NCI-H2171 treated with DMSO at 0.1 percent for 48 hours (cell line): ENCODE data around the gene ZNF705A.
A peak's percentile ranks its signal among the peaks of the same experiment; 100 is the strongest.
"Not testable (repeated sequence)": the region's sequence is repeated elsewhere in the genome, so short reads cannot be mapped to it uniquely, and the experiment has no call there.

Source experiments
- DNase-seq: peaks from one replicate; lab custom pipeline; 2025; lab: John Stamatoyannopoulos, UW

Gene ZNF705A

GRCh38 chr12:8156845-8157244 is at the start of gene ZNF705A:
Gene ZNF705A (plus strand): TSS chr12:8157015. CDS start chr12:8172626, 15,611 bp downstream.
- DNase-seq: no peak

DNA sequence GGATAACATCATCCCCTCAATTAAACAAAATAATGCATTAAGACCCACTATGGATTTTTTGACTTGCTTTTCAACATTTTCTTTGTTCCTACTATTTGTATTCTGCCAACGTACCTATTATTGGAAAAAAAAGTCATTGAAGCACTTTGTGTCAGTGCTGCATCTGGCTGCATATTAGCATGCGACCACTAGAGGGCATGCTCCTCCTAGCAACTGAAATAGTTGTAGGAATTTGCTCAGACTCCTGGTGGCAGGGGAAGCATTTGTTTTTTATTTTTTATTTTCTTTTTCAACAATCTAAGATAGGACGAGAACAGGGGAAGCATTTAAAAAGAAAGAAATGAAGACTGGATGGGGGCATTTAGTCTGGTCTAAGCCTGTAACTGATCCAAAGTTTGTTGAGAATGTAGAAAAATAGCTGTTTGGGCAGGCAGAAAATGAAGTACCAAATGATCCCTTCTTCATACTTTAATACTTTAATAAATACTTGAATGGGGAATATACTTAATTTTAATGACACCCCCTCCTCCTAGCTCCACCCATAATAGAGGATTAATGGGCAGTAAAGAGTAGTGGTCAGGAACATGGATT is 47.9 kb upstream of the ZNF705A start:
- DNase-seq: peak; percentile 97

- DNase-seq: not testable (repeated sequence)
Observed at GRCh38 chr12:8113117-8113516, 43.7 kb upstream of the ZNF705A start.

- DNase-seq: no peak
Observed at GRCh38 chr12:8120072-8120713, 36.6 kb upstream of the ZNF705A start.

GRCh38 chr12:8123124-8123912 is 33.5 kb upstream of the ZNF705A start, which contains the start of gene CLEC4A:
Gene CLEC4A (plus strand): TSS chr12:8123617. CDS start chr12:8123879, 262 bp downstream.
- DNase-seq: no peak

DNA sequence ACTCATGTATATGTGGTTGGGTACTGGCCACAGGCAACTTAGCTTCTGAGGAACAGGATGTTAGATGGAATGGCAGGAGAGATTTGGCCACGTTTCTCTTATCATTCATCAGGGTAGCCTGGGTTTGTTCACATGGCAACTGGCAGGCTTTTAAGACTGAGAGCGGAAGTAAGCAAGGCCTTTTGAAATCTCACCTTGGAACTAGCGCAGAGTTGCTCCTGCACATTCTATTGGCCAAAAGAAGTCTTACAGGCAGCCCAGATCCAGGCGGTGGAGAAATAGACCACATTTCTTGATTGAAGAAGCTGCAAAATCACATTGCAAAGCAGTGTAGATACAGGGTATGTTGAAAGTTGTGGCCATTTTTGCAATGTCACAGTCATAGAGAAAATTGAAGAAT is 29.7 kb upstream of the ZNF705A start:
- DNase-seq: no peak

GRCh38 chr12:8133636-8134397 is 23.0 kb upstream of the ZNF705A start:
- peak; percentile 80 for DNase-seq

- not testable (repeated sequence) for DNase-seq
Observed at GRCh38 chr12:8134398-8134930, 22.4 kb upstream of the ZNF705A start.

- DNase-seq: not testable (repeated sequence)
Observed at GRCh38 chr12:8141647-8142046, 15.2 kb upstream of the ZNF705A start.

DNA sequence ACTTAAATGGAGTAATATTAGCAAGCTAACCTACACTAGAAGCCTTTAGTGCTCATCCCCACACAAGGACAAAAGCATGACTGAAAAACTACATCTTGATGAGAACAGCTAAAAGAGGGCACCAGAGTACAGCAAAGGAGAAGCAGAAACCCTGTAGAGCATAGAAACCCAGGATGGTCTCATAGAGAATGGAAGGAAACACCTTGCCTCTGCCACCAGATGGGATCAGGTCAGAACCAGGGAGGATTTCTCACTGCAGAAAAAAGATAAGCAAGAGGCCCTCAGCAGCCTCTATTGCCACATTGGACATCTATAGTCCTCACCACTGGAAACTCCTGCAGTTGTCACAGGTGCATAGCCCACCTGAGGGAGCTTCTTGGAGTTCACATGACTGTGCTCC is 13.6 kb upstream of the ZNF705A start:
- DNase-seq: no peak

DNA sequence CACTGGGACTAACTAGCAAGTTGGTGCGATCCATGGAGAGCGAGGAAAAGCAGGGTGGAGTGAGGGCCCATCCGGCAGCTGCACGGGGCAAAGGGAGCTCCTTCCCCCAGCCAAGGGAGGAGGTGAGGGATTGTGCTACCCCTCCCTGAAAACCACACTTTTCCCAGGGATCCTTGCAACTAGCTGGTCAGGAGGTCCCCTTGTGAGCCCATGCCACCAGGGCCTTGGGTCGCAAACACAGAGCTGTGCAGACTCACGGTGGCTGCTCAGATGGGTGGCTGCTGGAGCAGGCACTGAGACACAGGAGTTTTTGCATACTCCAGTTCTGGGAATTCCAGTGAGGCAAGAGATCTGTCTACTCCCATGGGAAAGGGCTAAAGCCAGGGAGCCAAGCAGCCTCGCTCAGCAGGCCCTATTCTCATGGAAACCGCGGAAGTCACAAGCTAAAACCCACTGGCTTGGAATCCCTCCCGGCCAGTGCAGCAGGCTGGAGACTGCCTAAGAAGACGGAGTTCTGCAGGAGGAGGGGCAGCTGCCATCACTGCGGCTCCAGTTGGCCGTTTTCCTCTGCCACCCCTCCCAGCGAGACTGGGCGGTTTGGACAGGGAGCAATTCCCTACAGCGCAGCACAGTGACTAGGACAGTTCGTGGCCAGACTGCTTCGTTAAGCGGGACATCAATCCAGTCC is 10.9 kb upstream of the ZNF705A start:
- peak; percentile 62 for DNase-seq

DNA sequence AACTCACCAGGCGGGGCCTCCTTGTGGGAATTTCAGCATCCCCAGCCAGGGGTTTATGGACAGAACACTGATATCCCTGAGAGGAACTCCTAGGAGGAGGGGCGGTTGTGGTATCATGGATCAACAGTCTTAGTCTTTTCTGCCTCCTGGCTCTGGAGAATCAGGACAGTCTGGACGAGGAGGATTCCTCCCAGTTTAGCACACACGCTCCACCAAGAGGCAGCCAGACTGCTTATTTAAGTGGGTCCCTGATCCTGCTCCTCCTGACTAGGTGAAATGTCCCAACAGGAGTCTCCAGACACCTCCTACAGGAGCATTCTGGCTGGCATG is 10.4 kb upstream of the ZNF705A start:
- no peak for DNase-seq

GRCh38 chr12:8154526-8154925 is 2.3 kb upstream of the ZNF705A start:
- DNase-seq: no peak

DNA sequence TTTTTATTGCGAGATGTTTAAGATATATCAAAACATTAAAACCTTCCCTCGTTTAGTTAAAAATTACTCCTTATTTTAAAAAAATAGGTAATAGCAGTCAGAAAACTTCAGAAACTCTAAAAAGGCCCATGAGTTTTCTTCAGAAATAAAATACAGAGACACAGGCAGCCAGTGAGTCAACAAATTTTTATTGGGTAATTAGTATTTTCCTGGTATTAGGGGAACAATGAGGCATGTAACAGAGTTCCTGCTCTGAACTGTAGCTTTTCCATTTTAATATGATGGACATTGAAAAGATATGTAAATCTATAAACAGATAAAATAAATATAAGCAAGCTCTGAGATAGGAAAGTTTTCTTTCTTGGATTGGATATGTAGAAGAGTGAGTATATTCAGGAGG is 399 bp upstream of the ZNF705A start:
- no peak for DNase-seq

DNA sequence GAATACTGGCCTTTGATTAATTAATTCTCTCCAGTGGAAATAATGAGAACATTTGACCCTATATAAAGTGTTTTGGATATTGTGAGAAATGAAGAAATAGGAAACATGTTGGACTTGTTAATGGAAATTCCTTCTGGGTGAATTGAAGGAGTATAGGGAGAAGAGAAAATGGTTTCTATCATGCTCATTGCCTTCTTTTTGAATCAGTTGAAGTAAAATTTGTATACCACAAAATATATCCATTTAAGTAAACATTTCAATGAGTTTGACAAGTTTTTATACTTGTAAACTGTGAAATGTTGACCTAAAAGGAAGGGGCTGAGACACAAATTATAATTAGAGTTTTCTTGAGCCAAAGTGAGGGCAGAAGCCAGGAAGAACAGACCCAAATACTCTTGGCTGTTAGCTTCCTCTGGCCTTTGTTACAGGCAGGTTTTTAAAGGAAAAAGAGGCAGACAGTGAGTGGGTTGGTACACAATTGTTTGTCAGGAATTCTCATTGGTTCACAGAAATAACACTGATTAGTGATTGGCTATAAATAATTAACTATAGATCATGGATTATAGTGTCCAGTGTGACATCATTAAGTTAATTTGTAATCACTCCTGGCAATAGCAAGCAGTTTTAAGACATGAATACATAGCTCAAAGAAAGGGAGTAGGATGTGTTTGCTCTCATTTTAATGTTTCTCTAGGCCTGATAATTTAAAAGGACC is 826 bp downstream of the ZNF705A start:
- DNase-seq: no peak

- DNase-seq: not testable (repeated sequence)
Observed at GRCh38 chr12:8172911-8173310, 16.1 kb downstream of the ZNF705A start.

- peak; percentile 99 for DNase-seq
Observed at GRCh38 chr12:8179989-8180585, 23.3 kb downstream of the ZNF705A start.

- DNase-seq: not testable (repeated sequence)
Observed at GRCh38 chr12:8181271-8181670, 24.5 kb downstream of the ZNF705A start.

DNA sequence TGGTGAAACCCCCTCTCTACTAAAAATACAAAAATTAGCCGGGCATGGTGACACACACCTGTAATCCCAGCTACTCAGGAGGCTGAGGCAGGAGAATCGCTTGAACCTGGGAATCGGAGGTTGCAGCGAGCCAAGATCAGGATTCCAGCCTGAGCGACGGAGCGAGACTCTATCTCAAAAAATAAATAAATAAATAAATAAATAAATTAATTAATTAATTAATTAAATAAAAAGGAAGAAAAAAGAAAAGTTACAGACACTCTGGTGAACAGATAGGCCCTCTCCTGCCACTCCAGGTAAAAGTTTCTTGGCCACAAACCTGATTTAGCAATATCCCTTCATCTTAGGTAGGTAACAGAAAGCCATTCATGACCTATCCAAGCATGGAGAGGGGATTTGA is 26.1 kb downstream of the ZNF705A start:
- DNase-seq: not testable (repeated sequence)

GRCh38 chr12:8183346-8183745 is 26.5 kb downstream of the ZNF705A start:
- DNase-seq: not testable (repeated sequence)
